ENCODE measurements around the gene SULT1C4.
"Not testable (repeated sequence)": the region's sequence is repeated elsewhere in the genome, so short reads cannot be mapped to it uniquely, and the experiment has no call there.

The SULT1C4 gene

GRCh38 chr2:108349571-108349928 is 28.2 kb upstream of the SULT1C4 start:
- no peak for TF ChIP-seq ZNF274 (IDR thresholded peaks at IDR 0.05; ENCODE audit: low read depth, low read length)
- TF ChIP-seq YY1 (IDR thresholded peaks at IDR 0.05; ENCODE audit: insufficient read depth, insufficient read length): no peak
- TF ChIP-seq SUZ12 (IDR thresholded peaks at IDR 0.05; ENCODE audit: extremely low read depth, insufficient read depth, insufficient read length): no peak

GRCh38 chr2:108351889-108352288 is 25.9 kb upstream of the SULT1C4 start:
- no peaks in the 10 kb centered on the region for H3K36me3 ChIP-seq (ENCODE audit: insufficient read depth, insufficient read length, low read length)
- no peak for TF ChIP-seq ZNF274 (IDR thresholded peaks at IDR 0.05; ENCODE audit: low read depth, low read length)
- TF ChIP-seq SUZ12 (IDR thresholded peaks at IDR 0.05; ENCODE audit: extremely low read depth, insufficient read depth, insufficient read length): no peak
- TF ChIP-seq YY1 (IDR thresholded peaks at IDR 0.05; ENCODE audit: insufficient read depth, insufficient read length): no peak
- DNase-seq (ENCODE audit: low read depth, low spot score): no peak
- H3K4me3 ChIP-seq (ENCODE audit: insufficient read length, low read depth): no peak overlapping the region
- no peak overlapping the region for H3K9ac ChIP-seq (ENCODE audit: insufficient read length, low read depth)
- H3K4me1 ChIP-seq (ENCODE audit: insufficient read depth, insufficient read length): no peaks in the 10 kb centered on the region
- no peaks in the 10 kb centered on the region for H3K27me3 ChIP-seq (ENCODE audit: insufficient read depth, insufficient read length)
- H3K9me3 ChIP-seq (ENCODE audit: insufficient read depth, low read length): no peaks in the 10 kb centered on the region

More at GRCh38 chr2:108349571-108349928, 28.2 kb upstream of the SULT1C4 start:
- no peak for DNase-seq (ENCODE audit: low read depth, low spot score)
- H3K27me3 ChIP-seq (ENCODE audit: insufficient read depth, insufficient read length): no peaks in the 10 kb centered on the region
- no peaks in the 10 kb centered on the region for H3K4me1 ChIP-seq (ENCODE audit: insufficient read depth, insufficient read length)
- H3K36me3 ChIP-seq (ENCODE audit: insufficient read depth, insufficient read length, low read length): no peaks in the 10 kb centered on the region
- no peak overlapping the region for H3K4me3 ChIP-seq (ENCODE audit: insufficient read length, low read depth)
- no peaks in the 10 kb centered on the region for H3K9me3 ChIP-seq (ENCODE audit: insufficient read depth, low read length)
- no peak overlapping the region for H3K9ac ChIP-seq (ENCODE audit: insufficient read length, low read depth)

- Histone ChIP-seq H3K9me3 (ENCODE audit: insufficient read depth, low read length) (no peaks in the 10 kb centered on the region), H3K9ac (ENCODE audit: insufficient read length, low read depth) (no peak overlapping the region), H3K36me3 (ENCODE audit: insufficient read depth, insufficient read length, low read length) (no peaks in the 10 kb centered on the region), H3K4me1 (ENCODE audit: insufficient read depth, insufficient read length) (no peaks in the 10 kb centered on the region), H3K4me3 (ENCODE audit: insufficient read length, low read depth) (no peak overlapping the region), H3K27me3 (ENCODE audit: insufficient read depth, insufficient read length) (no peaks in the 10 kb centered on the region)
- DNase-seq (ENCODE audit: low read depth, low spot score): no peak
- TF ChIP-seq YY1 (IDR thresholded peaks at IDR 0.05; ENCODE audit: insufficient read depth, insufficient read length) (no peak), SUZ12 (IDR thresholded peaks at IDR 0.05; ENCODE audit: extremely low read depth, insufficient read depth, insufficient read length) (no peak), ZNF274 (IDR thresholded peaks at IDR 0.05; ENCODE audit: low read depth, low read length) (no peak)
These were observed 23.6 kb upstream of the SULT1C4 start for GRCh38 chr2:108354136-108354535.

- no peaks in the 10 kb centered on the region for H3K36me3 ChIP-seq (ENCODE audit: insufficient read depth, insufficient read length, low read length)
- H3K9ac ChIP-seq (ENCODE audit: insufficient read length, low read depth): no peak overlapping the region
- H3K27me3 ChIP-seq (ENCODE audit: insufficient read depth, insufficient read length): no peaks in the 10 kb centered on the region
- no peaks in the 10 kb centered on the region for H3K4me1 ChIP-seq (ENCODE audit: insufficient read depth, insufficient read length)
- DNase-seq (ENCODE audit: low read depth, low spot score): no peak
- no peak overlapping the region for H3K4me3 ChIP-seq (ENCODE audit: insufficient read length, low read depth)
- TF ChIP-seq ZNF274 (IDR thresholded peaks at IDR 0.05; ENCODE audit: low read depth, low read length): no peak
- TF ChIP-seq YY1 (IDR thresholded peaks at IDR 0.05; ENCODE audit: insufficient read depth, insufficient read length): no peak
- no peak for TF ChIP-seq SUZ12 (IDR thresholded peaks at IDR 0.05; ENCODE audit: extremely low read depth, insufficient read depth, insufficient read length)
- no peaks in the 10 kb centered on the region for H3K9me3 ChIP-seq (ENCODE audit: insufficient read depth, low read length)
These were observed 21.6 kb upstream of the SULT1C4 start for GRCh38 chr2:108355906-108356734.

- not testable (repeated sequence) for H3K4me1 ChIP-seq (ENCODE audit: insufficient read depth, insufficient read length); H3K4me3 ChIP-seq (ENCODE audit: insufficient read length, low read depth); H3K9ac ChIP-seq (ENCODE audit: insufficient read length, low read depth); H3K36me3 ChIP-seq (ENCODE audit: insufficient read depth, insufficient read length, low read length); DNase-seq (ENCODE audit: low read depth, low spot score); H3K9me3 ChIP-seq (ENCODE audit: insufficient read depth, low read length); H3K27me3 ChIP-seq (ENCODE audit: insufficient read depth, insufficient read length)
These were observed 18.4 kb upstream of the SULT1C4 start for GRCh38 chr2:108359336-108359735.

GRCh38 chr2:108360776-108361468 is 16.8 kb upstream of the SULT1C4 start:
- no peak for DNase-seq (ENCODE audit: low read depth, low spot score)
- Histone ChIP-seq H3K4me3 (ENCODE audit: insufficient read length, low read depth) (no peak overlapping the region), H3K27me3 (ENCODE audit: insufficient read depth, insufficient read length) (no peaks in the 10 kb centered on the region), H3K9me3 (ENCODE audit: insufficient read depth, low read length) (peaks cover 18% of the 10 kb centered on the region), H3K36me3 (ENCODE audit: insufficient read depth, insufficient read length, low read length) (no peaks in the 10 kb centered on the region), H3K9ac (ENCODE audit: insufficient read length, low read depth) (no peak overlapping the region), H3K4me1 (ENCODE audit: insufficient read depth, insufficient read length) (no peaks in the 10 kb centered on the region)
- TF ChIP-seq ZNF274 (IDR thresholded peaks at IDR 0.05; ENCODE audit: low read depth, low read length) (no peak), SUZ12 (IDR thresholded peaks at IDR 0.05; ENCODE audit: extremely low read depth, insufficient read depth, insufficient read length) (no peak), YY1 (IDR thresholded peaks at IDR 0.05; ENCODE audit: insufficient read depth, insufficient read length) (no peak)

- no peak for DNase-seq (ENCODE audit: low read depth, low spot score)
- no peaks in the 10 kb centered on the region for H3K4me1 ChIP-seq (ENCODE audit: insufficient read depth, insufficient read length)
- no peaks in the 10 kb centered on the region for H3K36me3 ChIP-seq (ENCODE audit: insufficient read depth, insufficient read length, low read length)
- H3K9me3 ChIP-seq (ENCODE audit: insufficient read depth, low read length): peaks cover 18% of the 10 kb centered on the region
- no peak overlapping the region for H3K9ac ChIP-seq (ENCODE audit: insufficient read length, low read depth)
- H3K27me3 ChIP-seq (ENCODE audit: insufficient read depth, insufficient read length): no peaks in the 10 kb centered on the region
- no peak overlapping the region for H3K4me3 ChIP-seq (ENCODE audit: insufficient read length, low read depth)
- TF ChIP-seq ZNF274 (IDR thresholded peaks at IDR 0.05; ENCODE audit: low read depth, low read length) (no peak), SUZ12 (IDR thresholded peaks at IDR 0.05; ENCODE audit: extremely low read depth, insufficient read depth, insufficient read length) (no peak), YY1 (IDR thresholded peaks at IDR 0.05; ENCODE audit: insufficient read depth, insufficient read length) (no peak)
These were observed 14.5 kb upstream of the SULT1C4 start for GRCh38 chr2:108363024-108363907.
